ENCODE measurements around the gene MYO15A.

Gene MYO15A

DNA sequence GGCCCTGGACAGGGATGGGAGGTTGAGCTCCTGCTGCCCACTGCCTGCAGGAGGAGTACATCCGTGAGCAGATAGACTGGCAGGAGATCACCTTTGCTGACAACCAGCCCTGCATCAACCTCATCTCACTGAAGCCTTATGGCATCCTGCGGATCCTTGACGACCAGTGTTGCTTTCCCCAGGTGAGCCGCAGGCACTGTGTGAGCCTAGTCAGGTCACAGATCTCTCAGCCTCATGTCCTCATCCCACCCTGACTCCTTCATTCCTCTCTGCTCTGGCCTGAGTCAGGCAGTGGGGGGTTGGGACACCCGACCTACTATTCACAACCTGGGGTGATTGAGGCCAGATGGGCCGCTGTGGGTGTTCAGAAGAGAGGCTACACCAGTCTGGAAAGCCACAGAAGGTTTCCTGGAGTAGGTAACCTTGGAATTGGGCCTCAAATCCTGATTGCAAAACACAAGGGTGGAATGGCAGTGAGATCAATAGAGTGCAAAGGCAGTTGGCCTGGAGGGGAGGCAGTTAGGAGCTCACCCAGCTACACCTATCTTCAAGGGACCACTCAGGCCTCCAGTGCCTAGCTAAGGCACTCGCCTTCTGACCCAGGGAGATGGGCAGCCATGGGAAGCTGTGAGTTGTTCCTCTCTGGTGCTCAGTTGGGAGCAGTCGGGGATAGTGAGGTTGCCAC lies 29.7 kb downstream of the MYO15A start:
- DNase-seq (ENCODE audit: low read depth): no peak
- H3K4me3 ChIP-seq (ENCODE audit: low read depth, low read length): no peak overlapping the region
- in situ Hi-C loops (cut with HindIII; ENCODE audit: low sequenced_read_pairs): no loop called here
- TF ChIP-seq CTCF (IDR thresholded peaks at IDR 0.05; ENCODE audit: low read depth, low read length, missing control alignments): no peak

- no peak overlapping the region for H3K4me3 ChIP-seq (ENCODE audit: low read depth, low read length)
- DNase-seq (ENCODE audit: low read depth): no peak
- in situ Hi-C loops (cut with HindIII; ENCODE audit: low sequenced_read_pairs): no loop called here
- no peak for TF ChIP-seq CTCF (IDR thresholded peaks at IDR 0.05; ENCODE audit: low read depth, low read length, missing control alignments)
Observed at GRCh38 chr17:18139092-18139491, 30.5 kb downstream of the MYO15A start.

DNA sequence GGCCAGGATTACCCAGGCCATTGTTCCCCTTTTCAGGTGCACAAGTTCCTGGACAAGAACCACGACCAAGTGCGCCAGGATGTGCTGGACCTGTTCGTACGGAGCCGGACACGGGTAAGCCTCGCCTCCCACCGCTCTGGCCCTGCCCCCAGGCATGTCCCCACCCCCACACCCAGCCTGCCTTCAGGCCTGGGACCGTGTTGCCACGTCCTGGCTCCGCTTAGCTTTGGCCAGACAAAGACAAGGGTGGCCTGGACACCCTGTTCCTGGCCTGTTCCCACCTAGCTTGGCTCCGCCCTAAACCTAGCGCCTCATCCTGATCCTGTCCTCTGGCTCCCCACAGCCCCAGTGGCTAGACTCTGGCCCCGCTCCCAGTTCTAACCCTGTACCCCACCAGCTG lies 30.9 kb downstream of the MYO15A start:
- in situ Hi-C loops (cut with HindIII; ENCODE audit: low sequenced_read_pairs): no loop called here
- TF ChIP-seq CTCF (IDR thresholded peaks at IDR 0.05; ENCODE audit: low read depth, low read length, missing control alignments): no peak
- H3K4me3 ChIP-seq (ENCODE audit: low read depth, low read length): no peak overlapping the region

GRCh38 chr17:18139949-18140348 lies 31.4 kb downstream of the MYO15A start:
- TF ChIP-seq CTCF (IDR thresholded peaks at IDR 0.05; ENCODE audit: low read depth, low read length, missing control alignments): peak; percentile 42
- no peak overlapping the region for H3K4me3 ChIP-seq (ENCODE audit: low read depth, low read length)
- DNase-seq (ENCODE audit: low read depth): no peak
- in situ Hi-C loops (cut with HindIII; ENCODE audit: low sequenced_read_pairs): no loop called here

More for the DNA sequence above, 30.9 kb downstream of the MYO15A start:
- DNase-seq (ENCODE audit: low read depth): no peak

GRCh38 chr17:18140648-18141047 lies 32.1 kb downstream of the MYO15A start:
- no peak overlapping the region for H3K4me3 ChIP-seq (ENCODE audit: low read depth, low read length)
- no peak for TF ChIP-seq CTCF (IDR thresholded peaks at IDR 0.05; ENCODE audit: low read depth, low read length, missing control alignments)
- DNase-seq (ENCODE audit: low read depth): no peak
- in situ Hi-C loops (cut with HindIII; ENCODE audit: low sequenced_read_pairs): no loop called here

DNA sequence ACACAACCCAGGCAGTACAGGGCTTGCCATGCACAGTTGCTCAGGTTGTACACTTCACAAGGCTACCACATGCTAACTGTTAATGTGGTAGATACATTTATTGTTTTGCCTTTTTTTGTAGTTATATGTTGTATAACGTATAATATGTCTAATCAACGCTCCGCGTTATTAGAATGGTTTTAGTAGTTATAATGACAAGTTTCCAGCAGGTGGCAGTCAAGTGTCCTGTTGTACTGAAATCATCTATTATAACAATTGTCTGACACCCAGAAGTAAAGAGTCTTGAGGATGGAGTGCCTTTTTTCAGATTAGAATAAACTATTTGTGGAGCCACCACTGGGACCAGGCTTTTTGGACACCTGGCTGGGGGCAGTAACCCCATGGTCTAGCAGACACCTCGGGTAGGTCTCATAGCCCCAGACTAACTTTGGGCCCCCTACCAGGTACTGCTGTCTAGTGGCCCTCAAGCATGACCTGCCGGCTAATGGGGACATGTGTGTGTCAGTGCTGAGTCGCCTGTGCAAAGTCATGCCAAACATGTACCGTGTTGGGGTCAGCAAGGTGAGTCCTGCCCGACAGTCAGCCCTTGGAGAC lies 32.8 kb downstream of the MYO15A start:
- peak; percentile 28 for DNase-seq (ENCODE audit: low read depth)
- in situ Hi-C loops (cut with HindIII; ENCODE audit: low sequenced_read_pairs): no loop called here
- peak; percentile 50 for TF ChIP-seq CTCF (IDR thresholded peaks at IDR 0.05; ENCODE audit: low read depth, low read length, missing control alignments)
- H3K4me3 ChIP-seq (ENCODE audit: low read depth, low read length): no peak overlapping the region

All from astrocyte of the cerebellum (primary cell).